CD14-positive monocyte (primary cell): ENCODE data around the gene KCNMA1. TPM values are rescaled to one million over a fixed set of nuclear protein-coding genes. Genes with fewer than 3 reads are reported as not detected.

Experiments used
- DNase-seq, 3 donors: peaks; one replicate each; pipeline ENCODE4 v3.0.0-alpha.2; 2011 to 2022
- H2AFZ ChIP-seq: 2 replicates; pipeline ENCODE4 v1.6.0; 2012; ENCODE audit warnings: mild to moderate bottlenecking, low read depth, low read length, inconsistent platforms; ENCODE audit not compliant: insufficient read depth, poor library complexity, severe bottlenecking
- H3K27ac ChIP-seq, 2 donors: 1 replicate in 1 of 2; 2 replicates in 1 of 2; pipeline ENCODE4 v1.5.1; 2012 to 2013; ENCODE audit warnings: low read length in 2 of 2, control low read depth in 1 of 2, inconsistent platforms in 1 of 2, low read depth in 1 of 2, mild to moderate bottlenecking in 1 of 2
- H3K27me3 ChIP-seq, 2 donors: one replicate each; pipeline versions ENCODE4 v1.6.0 to v1.6.1; 2011 to 2013; ENCODE audit warnings: low read length in 2 of 2; ENCODE audit not compliant: control insufficient read depth in 2 of 2, insufficient read depth in 2 of 2
- H3K36me3 ChIP-seq, 2 donors: replicated peaks in 1 of 2; 1 replicate in 1 of 2; 2 replicates in 1 of 2; pipeline versions ENCODE4 v1.5.1 to v1.6.1; 2012 to 2013; ENCODE audit warnings: low read length in 2 of 2, control low read depth in 1 of 2, inconsistent platforms in 1 of 2, mild to moderate bottlenecking in 1 of 2; ENCODE audit not compliant: insufficient read depth in 2 of 2, control insufficient read depth in 1 of 2
- H3K4me1 ChIP-seq, 2 donors: 1 replicate in 1 of 2; 2 replicates in 1 of 2; pipeline versions ENCODE4 v1.5.1 to v1.6.1; 2012 to 2013; ENCODE audit warnings: low read length in 2 of 2, control low read depth in 1 of 2, inconsistent platforms in 1 of 2, mild to moderate bottlenecking in 1 of 2, moderate library complexity in 1 of 2; ENCODE audit not compliant: insufficient read depth in 2 of 2, control insufficient read depth in 1 of 2
- H3K4me2 ChIP-seq: replicated peaks from 2 replicates; pipeline ENCODE3; 2012; ENCODE audit warnings: low read length, moderate library complexity, mild to moderate bottlenecking; ENCODE audit not compliant: poor library complexity, severe bottlenecking; ENCODE audit errors: extremely low read depth
- H3K4me3 ChIP-seq, 3 experiments: fragments of 200-600 bp in 1 of 3; sonication (generic) in 1 of 3; replicated peaks in 1 of 3; 1 replicate in 2 of 3; 2 replicates in 1 of 3; pipeline ENCODE4 v1.5.1; 2011 to 2013; ENCODE audit warnings: low read length in 3 of 3, mild to moderate bottlenecking in 3 of 3, control low read depth in 2 of 3, low read depth in 2 of 3, inconsistent platforms in 1 of 3, moderate library complexity in 1 of 3
- H3K79me2 ChIP-seq: 2 replicates; pipeline ENCODE4 v1.6.0; 2012; ENCODE audit warnings: mild to moderate bottlenecking, control low read depth, inconsistent platforms, low read length, moderate library complexity; ENCODE audit not compliant: insufficient read depth
- H3K9ac ChIP-seq: 2 replicates; pipeline ENCODE4 v1.6.0; 2017; ENCODE audit warnings: low read length, mild to moderate bottlenecking; ENCODE audit not compliant: insufficient read depth, poor library complexity, severe bottlenecking
- H3K9me3 ChIP-seq, 2 donors: replicated peaks in 1 of 2; 1 replicate in 1 of 2; 2 replicates in 1 of 2; pipeline versions ENCODE4 v1.5.1 to v1.6.1; 2012 to 2013; ENCODE audit warnings: low read length in 2 of 2, control low read depth in 1 of 2; ENCODE audit not compliant: control insufficient read depth in 1 of 2, insufficient read depth in 1 of 2
- H4K20me1 ChIP-seq: 2 replicates; pipeline ENCODE4 v1.6.0; 2012; ENCODE audit warnings: mild to moderate bottlenecking, low read length, control low read depth, moderate library complexity; ENCODE audit not compliant: insufficient read depth
- H3K27ac Mint-ChIP-seq, 7 donors: one replicate each; pipeline ENCODE4 v1.8.0; 2020; ENCODE audit warnings: mild to moderate bottlenecking in 7 of 7, mixed read lengths in 7 of 7, moderate library complexity in 6 of 7, inconsistent platforms in 2 of 7
- H3K27me3 Mint-ChIP-seq, 3 donors: one replicate each; pipeline ENCODE4 v1.8.0; 2021 to 2022; ENCODE audit warnings: low read depth in 3 of 3, mild to moderate bottlenecking in 3 of 3, mixed read lengths in 3 of 3, moderate library complexity in 3 of 3, inconsistent platforms in 1 of 3
- H3K36me3 Mint-ChIP-seq, 2 donors: one replicate each; pipeline ENCODE4 v1.8.0; 2020; ENCODE audit warnings: mixed read lengths in 2 of 2, inconsistent platforms in 1 of 2, mild to moderate bottlenecking in 1 of 2
- H3K4me1 Mint-ChIP-seq: one replicate; pipeline ENCODE4 v1.8.0; 2020; ENCODE audit warnings: mild to moderate bottlenecking, mixed read lengths
- H3K4me3 Mint-ChIP-seq, 2 donors: one replicate each; pipeline ENCODE4 v1.8.0; 2020; ENCODE audit warnings: mild to moderate bottlenecking in 2 of 2, mixed read lengths in 2 of 2, moderate library complexity in 1 of 2
- H3K9me3 Mint-ChIP-seq, 7 donors: one replicate each; pipeline ENCODE4 v1.8.0; 2020 to 2022; ENCODE audit warnings: mixed read lengths in 7 of 7, mild to moderate bottlenecking in 6 of 7, moderate library complexity in 6 of 7, inconsistent platforms in 2 of 7
- WGBS: methylation state at CpG from one replicate; pipeline ENCODE4 v1.1.5; 2013; ENCODE audit warnings: missing lambda C conversion rate; ENCODE audit not compliant: insufficient coverage; 5-methylcytosine and 5-hydroxymethylcytosine counted together
- intact Hi-C, 2 donors: fragments of 100-400 bp; cut with micrococcal nuclease; formaldehyde crosslinking; loops; one replicate each; pipeline versions ENCODE4 v1.15.0 to v1.15.1; 2023
- polyA plus RNA-seq, 3 donors: library from polyadenylated mRNA; depleted of rRNA in 1 of 3; unstranded in 2 of 3; stranded (reverse) in 1 of 3; fragments of 300-500 nt in 2 of 3; fragments of >200 nt in 1 of 3; fragmentation: Illumina TruSeq in 2 of 3; gene quantifications; 1 replicate in 2 of 3; 2 replicates in 1 of 3; pipeline ENCODE4 v1.2.3, GENCODE V29; 2012 to 2021
- TF ChIP-seq, protein P1 (sequence below): fragments of 200-600 bp; IDR thresholded peaks from one replicate; pipeline ENCODE4 v1.8.0; 2022; ENCODE audit warnings: antibody characterized with exemption, mild to moderate bottlenecking

KCNMA1 gene
- polyA plus RNA-seq, 3 donors = 0.11 to 1.0 TPM; not detected in 1

DNA sequence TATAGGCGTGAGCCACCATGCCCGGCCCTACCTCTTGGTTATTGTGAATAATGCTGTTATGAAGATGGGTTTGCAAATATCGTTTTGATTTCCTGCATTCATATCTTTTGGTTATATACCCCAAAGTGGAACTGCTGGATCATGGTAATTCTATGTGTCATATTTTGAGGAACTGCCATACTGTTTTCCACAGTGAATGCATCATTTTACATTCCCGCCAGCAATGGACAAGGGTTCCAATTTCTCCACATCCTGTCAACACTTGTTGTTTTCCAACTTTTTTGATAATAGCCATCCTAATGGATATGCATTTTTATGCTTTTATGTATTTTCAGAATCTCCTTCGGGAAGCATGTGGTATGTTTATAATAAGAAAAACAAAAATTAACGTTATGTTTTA, 128.2 kb downstream of the KCNMA1 start:
- Histone ChIP-seq H3K27ac (no peak overlapping the region), H3K4me2 (no peak overlapping the region), H3K9ac (no peak overlapping the region), H3K36me3 (no peaks in the 10 kb centered on the region), H3K27me3 (peaks cover 0 to 3% of the 10 kb centered on the region in 2 donors), H2AFZ (no peak overlapping the region), H3K4me1 (peaks cover 0 to 4% of the 10 kb centered on the region in 2 donors), H4K20me1 (no peaks in the 10 kb centered on the region), H3K4me3 (no peak overlapping the region), H3K9me3 (no peaks in the 10 kb centered on the region), H3K79me2 (no peaks in the 10 kb centered on the region)
- Mint-ChIP-seq H3K27ac (no peak overlapping the region), H3K9me3 (peaks cover 0 to 6% (median 0%) of the 10 kb centered on the region in 7 donors), H3K4me1 (peaks cover 12% of the 10 kb centered on the region), H3K27me3 (peaks cover 3 to 16% (median 11%) of the 10 kb centered on the region in 3 donors), H3K36me3 (no peaks in the 10 kb centered on the region), H3K4me3 (no peak overlapping the region)
- intact Hi-C loops = no loop called here
- TF ChIP-seq, protein P1, sequence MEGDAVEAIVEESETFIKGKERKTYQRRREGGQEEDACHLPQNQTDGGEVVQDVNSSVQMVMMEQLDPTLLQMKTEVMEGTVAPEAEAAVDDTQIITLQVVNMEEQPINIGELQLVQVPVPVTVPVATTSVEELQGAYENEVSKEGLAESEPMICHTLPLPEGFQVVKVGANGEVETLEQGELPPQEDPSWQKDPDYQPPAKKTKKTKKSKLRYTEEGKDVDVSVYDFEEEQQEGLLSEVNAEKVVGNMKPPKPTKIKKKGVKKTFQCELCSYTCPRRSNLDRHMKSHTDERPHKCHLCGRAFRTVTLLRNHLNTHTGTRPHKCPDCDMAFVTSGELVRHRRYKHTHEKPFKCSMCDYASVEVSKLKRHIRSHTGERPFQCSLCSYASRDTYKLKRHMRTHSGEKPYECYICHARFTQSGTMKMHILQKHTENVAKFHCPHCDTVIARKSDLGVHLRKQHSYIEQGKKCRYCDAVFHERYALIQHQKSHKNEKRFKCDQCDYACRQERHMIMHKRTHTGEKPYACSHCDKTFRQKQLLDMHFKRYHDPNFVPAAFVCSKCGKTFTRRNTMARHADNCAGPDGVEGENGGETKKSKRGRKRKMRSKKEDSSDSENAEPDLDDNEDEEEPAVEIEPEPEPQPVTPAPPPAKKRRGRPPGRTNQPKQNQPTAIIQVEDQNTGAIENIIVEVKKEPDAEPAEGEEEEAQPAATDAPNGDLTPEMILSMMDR = no peak
- WGBS = no CpG with 5 or more reads among the region's 6 CpGs
- DNase-seq = no peak

DNA sequence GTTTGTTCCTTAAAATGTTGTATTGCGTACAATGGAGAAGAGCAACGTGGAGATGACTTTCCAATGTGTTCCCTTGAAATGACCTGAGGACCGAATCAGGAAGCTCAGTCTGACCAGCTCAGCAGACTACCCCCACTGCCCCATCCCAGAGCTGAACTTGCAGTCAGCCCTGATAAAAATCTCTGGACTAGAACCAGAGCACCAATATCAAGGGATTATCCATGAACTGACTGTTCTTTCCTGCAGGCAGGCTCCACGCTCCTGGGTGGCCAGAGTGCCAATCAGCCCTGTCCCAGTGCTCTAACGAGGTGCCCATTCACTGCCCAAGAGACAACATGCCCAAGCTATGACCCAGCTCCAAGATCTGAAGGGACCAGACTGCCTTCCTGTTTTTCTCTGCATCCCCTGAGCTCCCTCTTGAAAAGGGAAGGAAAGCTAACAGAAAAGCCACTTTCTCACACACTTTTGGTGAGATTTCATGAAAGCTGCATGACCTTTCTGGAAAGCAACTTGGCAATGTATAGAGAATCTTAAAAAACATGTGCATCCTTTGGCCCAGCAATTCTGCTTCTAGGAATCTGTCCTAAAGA, 130.2 kb downstream of the KCNMA1 start:
- Mint-ChIP-seq H3K36me3 (no peaks in the 10 kb centered on the region), H3K9me3 (peaks cover 0 to 6% (median 0%) of the 10 kb centered on the region in 7 donors), H3K27ac (no peak overlapping the region), H3K27me3 (peaks cover 4 to 21% (median 11%) of the 10 kb centered on the region in 3 donors), H3K4me1 (peaks cover 12% of the 10 kb centered on the region), H3K4me3 (peak overlapping the region in 1 of 2 donors; percentile 41)
- Histone ChIP-seq H2AFZ (no peak overlapping the region), H3K9me3 (no peaks in the 10 kb centered on the region), H3K4me1 (peaks cover 0 to 4% of the 10 kb centered on the region in 2 donors), H4K20me1 (no peaks in the 10 kb centered on the region), H3K9ac (no peak overlapping the region), H3K4me3 (no peak overlapping the region), H3K36me3 (no peaks in the 10 kb centered on the region), H3K79me2 (no peaks in the 10 kb centered on the region), H3K27me3 (peaks cover 0 to 3% of the 10 kb centered on the region in 2 donors), H3K4me2 (no peak overlapping the region), H3K27ac (no peak overlapping the region)
- peak in 1 of 3 donors; percentile 34 for DNase-seq
- 11% methylated on average over 4 of the region's 5 CpGs for WGBS
- TF ChIP-seq, protein P1 = no peak
- intact Hi-C loops = no loop called here
